GM19467 (cell line): ENCODE data around the gene PRIM2.
"Not testable (repeated sequence)": the region's sequence is repeated elsewhere in the genome, so short reads cannot be mapped to it uniquely, and the experiment has no call there.

Experiments used
- ATAC-seq: cut with Tn5 transposase; IDR thresholded peaks from one replicate; pipeline ENCODE4 v1.9.1; 2021; ENCODE audit warnings: mild to moderate bottlenecking, moderate library complexity; ENCODE audit not compliant: unreplicated experiment

PRIM2 gene

GRCh38 chr6:57442133-57442532 lies 124.7 kb downstream of the PRIM2 start:
- not testable (repeated sequence) for ATAC-seq

GRCh38 chr6:57443181-57443580 lies 125.8 kb downstream of the PRIM2 start:
- not testable (repeated sequence) for ATAC-seq

GRCh38 chr6:57444787-57445186 lies 127.4 kb downstream of the PRIM2 start:
- ATAC-seq: not testable (repeated sequence)

- ATAC-seq: peak; percentile 44
These were observed 127.9 kb downstream of the PRIM2 start for GRCh38 chr6:57445379-57445778.

- peak; percentile 59 for ATAC-seq
These were observed 128.5 kb downstream of the PRIM2 start for GRCh38 chr6:57445790-57446468.

- ATAC-seq: not testable (repeated sequence)
These were observed 132.2 kb downstream of the PRIM2 start for GRCh38 chr6:57449496-57450066.

- ATAC-seq: not testable (repeated sequence)
These were observed 142.4 kb downstream of the PRIM2 start for GRCh38 chr6:57459781-57460180.

GRCh38 chr6:57461022-57461421 lies 143.6 kb downstream of the PRIM2 start:
- not testable (repeated sequence) for ATAC-seq

- not testable (repeated sequence) for ATAC-seq
These were observed 146.4 kb downstream of the PRIM2 start for GRCh38 chr6:57463809-57464208.

GRCh38 chr6:57465968-57466367 lies 148.5 kb downstream of the PRIM2 start:
- ATAC-seq: not testable (repeated sequence)

GRCh38 chr6:57469072-57469471 lies 151.6 kb downstream of the PRIM2 start:
- ATAC-seq: no peak

- not testable (repeated sequence) for ATAC-seq
These were observed 152.7 kb downstream of the PRIM2 start for GRCh38 chr6:57470148-57470547.

- ATAC-seq: not testable (repeated sequence)
These were observed 154.0 kb downstream of the PRIM2 start for GRCh38 chr6:57471314-57471864.

GRCh38 chr6:57472861-57473362 lies 155.5 kb downstream of the PRIM2 start:
- not testable (repeated sequence) for ATAC-seq

- not testable (repeated sequence) for ATAC-seq
These were observed 157.5 kb downstream of the PRIM2 start for GRCh38 chr6:57474862-57475475.

GRCh38 chr6:57475656-57476055 lies 158.2 kb downstream of the PRIM2 start:
- ATAC-seq: not testable (repeated sequence)

GRCh38 chr6:57480194-57480593 lies 162.8 kb downstream of the PRIM2 start:
- ATAC-seq: not testable (repeated sequence)

- not testable (repeated sequence) for ATAC-seq
These were observed 163.7 kb downstream of the PRIM2 start for GRCh38 chr6:57481121-57481520.

GRCh38 chr6:57482471-57482870 lies 165.0 kb downstream of the PRIM2 start:
- not testable (repeated sequence) for ATAC-seq

- not testable (repeated sequence) for ATAC-seq
These were observed 169.2 kb downstream of the PRIM2 start for GRCh38 chr6:57486494-57487081.

- not testable (repeated sequence) for ATAC-seq
These were observed 171.1 kb downstream of the PRIM2 start for GRCh38 chr6:57488551-57488950.
